OCI-LY7 (cell line): ENCODE measurements around the gene GNAI2.

Experiments
- CTCF ChIP-seq: fragments of 200-600 bp; sonication (generic); conservative IDR thresholded peaks from 2 replicates; pipeline ENCODE4 v1.5.1; 2014; ENCODE audit warnings: mild to moderate bottlenecking, antibody characterized with exemption, low read length, moderate library complexity, mixed read lengths
- EZH2phosphoT487 ChIP-seq: fragments of 200-600 bp; sonication (generic); IDR thresholded peaks from 2 replicates; pipeline ENCODE4 v1.6.1; 2018; ENCODE audit warnings: low read depth, borderline replicate concordance, mild to moderate bottlenecking, mixed run types, antibody characterized with exemption, low read length, moderate library complexity, mixed read lengths

GRCh38 chr3:50193286-50193685 lies 42.7 kb upstream of the GNAI2 start:
- no peak for TF ChIP-seq EZH2phosphoT487
- TF ChIP-seq CTCF, result no peak
